ENCODE results near the gene TPGS2.
"Not testable (repeated sequence)": the region's sequence is repeated elsewhere in the genome, so short reads cannot be mapped to it uniquely, and the experiment has no call there.

The TPGS2 gene

DNA sequence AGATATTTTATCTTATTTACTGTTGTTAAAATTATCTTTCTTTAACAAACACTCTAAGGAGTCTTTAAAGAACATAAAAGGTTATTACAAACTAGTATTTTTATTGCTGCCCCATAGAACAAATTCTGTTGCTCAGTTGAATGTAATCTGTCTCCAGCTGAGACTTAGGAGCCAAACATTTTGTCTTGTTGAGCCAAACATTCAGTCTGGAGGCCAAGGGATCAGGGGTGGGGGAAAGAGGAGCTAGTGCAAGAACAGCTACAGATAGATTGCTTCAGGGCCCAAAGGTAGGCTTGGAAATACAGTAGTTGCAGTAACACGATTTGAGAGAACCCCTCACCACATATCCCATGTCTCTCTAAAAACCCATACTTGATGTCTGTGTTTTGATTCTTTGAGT lies 51.2 kb downstream of the TPGS2 start:
- no peaks in the 10 kb centered on the region for H3K9me3 Mint-ChIP-seq
- no peak overlapping the region for H3K4me3 Mint-ChIP-seq
- intact Hi-C loops (cut with micrococcal nuclease) = no loop called here
- H3K4me1 Mint-ChIP-seq (ENCODE audit: low read depth) = no peaks in the 10 kb centered on the region
- H3K27me3 Mint-ChIP-seq = no peaks in the 10 kb centered on the region
- H3K27ac Mint-ChIP-seq = no peak overlapping the region
- H3K36me3 Mint-ChIP-seq (ENCODE audit: low read depth) = no peaks in the 10 kb centered on the region

DNA sequence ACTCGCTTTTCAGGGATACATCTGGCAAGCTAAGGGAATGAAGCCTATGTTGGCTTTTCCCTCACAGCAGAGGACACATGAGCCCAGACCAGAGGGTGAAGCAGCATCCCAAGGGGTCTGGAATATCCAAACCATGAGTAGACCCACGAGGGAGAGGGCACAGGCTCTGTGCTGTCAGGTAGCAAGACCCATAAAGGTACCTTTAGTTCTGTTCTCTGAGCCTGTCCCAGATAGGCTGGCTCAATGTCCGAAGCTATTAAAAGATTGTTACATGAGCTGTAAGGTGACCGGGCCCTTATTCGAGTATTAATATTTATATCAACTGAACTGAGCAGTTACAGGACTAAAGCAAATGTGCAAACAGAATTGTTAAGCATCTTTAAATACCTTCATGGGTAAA lies 52.2 kb downstream of the TPGS2 start:
- intact Hi-C loops (cut with micrococcal nuclease) = no loop called here
- H3K27me3 Mint-ChIP-seq = no peaks in the 10 kb centered on the region
- H3K27ac Mint-ChIP-seq = no peak overlapping the region
- no peaks in the 10 kb centered on the region for H3K36me3 Mint-ChIP-seq (ENCODE audit: low read depth)
- H3K4me3 Mint-ChIP-seq = no peak overlapping the region
- H3K9me3 Mint-ChIP-seq = no peaks in the 10 kb centered on the region
- no peaks in the 10 kb centered on the region for H3K4me1 Mint-ChIP-seq (ENCODE audit: low read depth)

DNA sequence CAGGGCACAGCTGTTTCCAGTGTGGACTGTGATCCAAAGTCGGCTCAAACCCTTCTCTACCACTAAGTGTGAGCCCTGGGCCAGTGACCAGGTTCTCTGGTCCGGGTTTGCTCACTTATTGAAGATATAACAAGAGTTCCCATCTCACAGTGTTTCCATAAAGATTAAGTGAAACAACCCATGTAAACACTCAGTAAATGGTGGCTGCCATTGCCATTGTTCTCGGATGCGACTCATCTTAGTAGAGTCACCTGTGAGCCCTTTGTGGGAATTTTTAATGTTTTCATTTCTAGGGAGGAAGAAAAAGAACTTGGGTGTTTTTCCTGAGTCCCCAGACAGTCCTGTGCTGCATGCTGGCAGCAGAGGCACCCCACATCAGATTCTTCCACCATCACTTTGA lies 53.4 kb downstream of the TPGS2 start:
- H3K4me1 Mint-ChIP-seq (ENCODE audit: low read depth) = no peaks in the 10 kb centered on the region
- H3K27me3 Mint-ChIP-seq = no peaks in the 10 kb centered on the region
- intact Hi-C loops (cut with micrococcal nuclease) = no loop called here
- H3K36me3 Mint-ChIP-seq (ENCODE audit: low read depth) = no peaks in the 10 kb centered on the region
- H3K4me3 Mint-ChIP-seq = no peak overlapping the region
- H3K27ac Mint-ChIP-seq = no peak overlapping the region
- no peaks in the 10 kb centered on the region for H3K9me3 Mint-ChIP-seq

DNA sequence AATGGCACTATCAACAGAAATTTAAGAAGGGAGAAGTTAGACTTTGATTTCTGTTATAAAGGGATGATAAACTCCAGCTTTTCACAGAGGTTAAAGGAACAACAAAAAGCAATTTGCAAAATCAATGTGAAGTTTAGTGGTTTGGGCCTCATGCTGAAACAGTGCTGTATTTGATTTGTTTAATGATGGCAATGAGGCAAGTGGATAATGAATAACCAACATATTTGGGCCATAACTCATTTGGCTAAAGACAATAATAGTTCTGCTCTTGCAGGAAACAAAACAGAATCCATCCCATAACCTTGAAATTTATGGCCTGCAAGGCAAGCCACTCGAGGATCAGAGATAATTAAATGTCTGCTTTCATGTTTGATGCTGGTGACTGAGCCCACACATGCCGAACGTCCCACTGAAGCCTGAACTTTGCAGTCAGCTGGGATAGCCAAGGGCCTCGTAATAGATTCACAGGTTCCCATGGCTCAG lies 56.5 kb downstream of the TPGS2 start:
- Mint-ChIP-seq H3K27me3 (no peaks in the 10 kb centered on the region), H3K9me3 (no peaks in the 10 kb centered on the region), H3K36me3 (ENCODE audit: low read depth) (no peaks in the 10 kb centered on the region), H3K4me1 (ENCODE audit: low read depth) (no peaks in the 10 kb centered on the region), H3K27ac (no peak overlapping the region), H3K4me3 (no peak overlapping the region)
- intact Hi-C loops (cut with micrococcal nuclease) = no loop called here

DNA sequence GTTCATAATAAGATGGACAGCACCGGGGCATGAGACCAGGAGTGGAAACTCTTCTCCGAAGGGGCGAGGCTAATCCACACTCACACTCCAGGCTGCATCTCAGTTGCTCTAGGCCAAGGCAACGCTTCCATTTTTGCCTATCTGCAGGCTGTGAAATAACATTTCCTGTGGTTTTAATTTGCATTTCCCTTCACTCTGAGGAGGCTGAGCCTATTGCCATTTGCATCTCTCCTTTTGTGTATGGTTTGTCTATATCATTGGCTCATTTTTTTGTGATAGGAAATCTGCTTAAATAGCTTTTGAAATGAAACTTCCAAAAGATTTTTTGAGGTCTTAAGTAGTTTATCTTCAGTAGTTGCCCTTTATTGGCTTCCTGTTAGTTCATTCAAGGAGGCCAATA lies 57.6 kb downstream of the TPGS2 start:
- Mint-ChIP-seq H3K27me3 (no peaks in the 10 kb centered on the region), H3K36me3 (ENCODE audit: low read depth) (no peaks in the 10 kb centered on the region), H3K4me1 (ENCODE audit: low read depth) (no peaks in the 10 kb centered on the region), H3K9me3 (no peaks in the 10 kb centered on the region), H3K27ac (no peak overlapping the region), H3K4me3 (no peak overlapping the region)
- intact Hi-C loops (cut with micrococcal nuclease) = no loop called here

DNA sequence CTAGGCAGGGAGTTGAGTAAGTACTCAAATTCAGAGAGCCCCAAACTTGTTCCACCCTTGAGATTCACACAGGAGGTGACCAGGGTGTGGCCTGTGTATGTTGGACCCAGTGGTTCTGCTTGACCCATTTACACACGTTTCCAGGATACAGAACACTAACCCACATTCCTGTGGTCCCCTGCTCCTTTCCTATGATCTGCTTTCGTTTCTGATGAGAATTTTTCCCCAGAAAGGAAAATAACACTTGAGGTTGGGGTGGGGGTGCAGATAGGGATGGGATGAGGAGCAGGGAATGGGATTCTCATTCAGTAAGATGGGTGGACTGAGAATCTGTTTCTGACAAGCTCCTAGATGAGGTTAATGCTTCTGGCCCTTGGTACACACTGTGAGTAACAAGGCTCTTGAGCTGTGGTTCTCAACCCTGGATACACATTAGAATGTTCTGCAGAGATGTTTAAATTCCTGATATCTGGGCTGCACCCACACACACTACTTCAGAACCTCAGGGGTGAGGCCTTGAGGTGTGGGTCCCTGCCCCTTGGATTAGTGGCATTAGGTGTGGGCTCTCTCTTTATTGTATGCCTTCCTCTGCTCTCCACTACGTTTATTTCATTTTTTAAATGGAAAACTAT lies 58.4 kb downstream of the TPGS2 start:
- Mint-ChIP-seq H3K36me3 (ENCODE audit: low read depth) (no peaks in the 10 kb centered on the region), H3K27me3 (no peaks in the 10 kb centered on the region), H3K27ac (no peak overlapping the region), H3K4me1 (ENCODE audit: low read depth) (no peaks in the 10 kb centered on the region), H3K4me3 (no peak overlapping the region), H3K9me3 (no peaks in the 10 kb centered on the region)
- intact Hi-C loops (cut with micrococcal nuclease) = no loop called here

DNA sequence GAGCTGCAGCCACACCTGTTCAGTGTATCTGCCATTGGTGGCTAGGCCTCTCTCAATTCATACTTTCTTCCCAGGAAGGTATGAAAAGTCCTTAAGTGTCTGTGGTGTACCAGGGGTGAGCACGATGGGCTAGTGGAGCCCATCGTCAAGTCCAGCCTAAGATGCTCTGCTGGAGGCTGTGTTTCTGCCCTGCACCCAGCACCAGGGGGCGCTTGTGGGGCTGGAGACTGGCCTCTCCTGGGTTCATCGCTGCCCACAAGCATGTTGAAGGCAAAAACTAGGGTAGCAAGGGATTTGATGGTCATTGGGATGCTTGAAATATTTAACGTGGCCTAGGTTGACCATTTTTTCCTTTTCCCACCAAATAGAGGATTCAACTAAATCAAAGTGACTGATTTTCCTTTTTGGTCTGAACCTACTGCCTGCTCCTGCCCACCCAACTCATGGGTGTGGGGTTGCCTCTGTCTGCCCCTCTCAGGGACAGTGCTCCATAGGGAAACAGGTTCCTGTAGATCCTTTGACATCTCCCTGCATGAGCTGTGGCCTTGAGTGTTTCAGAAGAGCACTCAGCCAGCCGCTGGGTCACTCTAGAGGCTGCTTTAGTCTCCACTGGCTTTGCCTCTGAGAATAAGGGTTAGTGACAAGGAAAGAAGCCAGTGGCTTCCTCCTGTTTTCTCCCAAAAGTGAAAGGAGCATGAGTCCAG lies 59.0 kb downstream of the TPGS2 start:
- Mint-ChIP-seq H3K9me3 (no peaks in the 10 kb centered on the region), H3K4me1 (ENCODE audit: low read depth) (no peaks in the 10 kb centered on the region), H3K27me3 (no peaks in the 10 kb centered on the region), H3K27ac (no peak overlapping the region), H3K4me3 (no peak overlapping the region), H3K36me3 (ENCODE audit: low read depth) (no peaks in the 10 kb centered on the region)
- intact Hi-C loops (cut with micrococcal nuclease) = no loop called here

DNA sequence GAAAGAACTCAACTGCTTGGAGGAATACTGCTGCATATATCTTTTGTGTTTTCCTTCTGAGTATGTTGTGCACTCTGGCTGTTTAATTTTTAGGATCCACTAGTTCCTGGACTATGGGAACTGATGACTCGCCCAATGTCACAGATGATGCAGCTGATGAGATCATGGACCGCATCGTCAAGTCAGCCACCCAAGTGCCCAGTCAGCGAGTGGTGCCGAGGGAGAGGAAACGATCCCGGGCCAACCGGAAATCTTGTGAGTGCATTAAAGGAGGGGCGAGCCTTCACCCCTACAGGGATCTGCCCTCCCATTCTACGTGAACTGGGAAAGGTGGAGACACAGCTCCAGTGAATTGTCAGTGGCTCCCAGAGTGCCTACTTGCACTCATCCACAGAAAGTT lies 59.6 kb downstream of the TPGS2 start:
- Mint-ChIP-seq H3K9me3 (no peaks in the 10 kb centered on the region), H3K27me3 (no peaks in the 10 kb centered on the region), H3K4me1 (ENCODE audit: low read depth) (no peaks in the 10 kb centered on the region), H3K36me3 (ENCODE audit: low read depth) (no peaks in the 10 kb centered on the region), H3K4me3 (no peak overlapping the region), H3K27ac (no peak overlapping the region)
- intact Hi-C loops (cut with micrococcal nuclease) = no loop called here

DNA sequence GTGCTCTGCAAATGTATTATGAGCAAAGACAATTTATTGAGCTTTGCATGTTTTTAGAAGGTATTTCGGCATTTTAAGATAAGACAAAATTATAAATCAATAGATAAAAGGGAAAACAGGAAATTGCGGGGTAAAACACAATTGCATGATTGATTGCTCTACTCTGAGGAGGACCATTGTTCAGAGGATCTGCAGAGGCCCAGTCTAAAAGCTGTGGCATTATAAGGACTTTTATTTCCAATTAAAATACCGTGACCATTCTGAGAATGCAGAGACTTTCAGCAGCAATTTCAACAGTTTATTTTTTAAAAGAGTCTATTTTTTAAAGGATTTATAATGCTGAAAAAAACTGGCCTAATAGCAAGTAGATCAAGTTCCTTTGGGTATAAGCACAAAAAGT lies 62.0 kb downstream of the TPGS2 start:
- Mint-ChIP-seq H3K27me3 (no peaks in the 10 kb centered on the region), H3K4me1 (ENCODE audit: low read depth) (no peaks in the 10 kb centered on the region), H3K36me3 (ENCODE audit: low read depth) (no peaks in the 10 kb centered on the region), H3K27ac (no peak overlapping the region), H3K4me3 (no peak overlapping the region), H3K9me3 (no peaks in the 10 kb centered on the region)
- intact Hi-C loops (cut with micrococcal nuclease) = no loop called here

DNA sequence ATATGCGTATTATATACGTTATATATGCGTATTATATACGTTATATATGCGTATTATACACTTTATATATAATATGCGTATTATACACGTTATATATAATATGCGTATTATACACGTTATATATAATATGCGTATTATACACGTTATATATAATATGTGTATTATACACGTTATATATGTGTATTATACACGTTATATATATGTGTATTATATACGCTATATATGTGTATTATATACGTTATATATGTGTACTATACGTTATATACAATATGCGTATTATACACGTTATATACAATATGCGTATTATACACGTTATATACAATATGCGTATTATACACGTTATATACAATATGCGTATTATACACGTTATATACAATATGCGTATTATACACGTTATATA lies 65.8 kb downstream of the TPGS2 start:
- intact Hi-C loops (cut with micrococcal nuclease); H3K4me1 Mint-ChIP-seq (ENCODE audit: low read depth): not testable (repeated sequence)

DNA sequence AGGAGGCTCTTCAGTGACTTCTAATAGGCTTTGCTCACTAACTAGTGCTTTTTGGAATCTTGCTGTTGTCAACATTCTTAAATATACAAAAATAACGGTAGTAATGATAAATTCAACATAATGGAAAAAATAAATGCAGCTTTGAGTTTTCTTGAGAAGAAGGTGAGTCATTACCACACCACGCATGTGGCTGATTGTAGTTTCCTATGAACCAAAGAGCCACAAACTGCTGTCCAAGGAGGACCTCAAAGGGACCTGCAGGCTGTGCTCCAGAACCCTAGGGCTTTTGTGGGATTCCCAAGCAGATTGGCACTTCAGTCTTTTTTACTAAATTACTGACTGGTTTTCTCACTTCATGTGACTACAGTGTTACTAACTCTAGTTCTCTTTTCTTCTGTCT lies 66.7 kb downstream of the TPGS2 start:
- H3K27ac Mint-ChIP-seq = no peak overlapping the region
- no peak overlapping the region for H3K4me3 Mint-ChIP-seq
- H3K36me3 Mint-ChIP-seq (ENCODE audit: low read depth) = no peaks in the 10 kb centered on the region
- no peaks in the 10 kb centered on the region for H3K4me1 Mint-ChIP-seq (ENCODE audit: low read depth)
- no peaks in the 10 kb centered on the region for H3K9me3 Mint-ChIP-seq
- intact Hi-C loops (cut with micrococcal nuclease) = no loop called here
- H3K27me3 Mint-ChIP-seq = no peaks in the 10 kb centered on the region

More for the DNA sequence above, 65.8 kb downstream of the TPGS2 start:
- H3K9me3 Mint-ChIP-seq; H3K36me3 Mint-ChIP-seq (ENCODE audit: low read depth); H3K4me3 Mint-ChIP-seq; H3K27ac Mint-ChIP-seq; H3K27me3 Mint-ChIP-seq: not testable (repeated sequence)

DNA sequence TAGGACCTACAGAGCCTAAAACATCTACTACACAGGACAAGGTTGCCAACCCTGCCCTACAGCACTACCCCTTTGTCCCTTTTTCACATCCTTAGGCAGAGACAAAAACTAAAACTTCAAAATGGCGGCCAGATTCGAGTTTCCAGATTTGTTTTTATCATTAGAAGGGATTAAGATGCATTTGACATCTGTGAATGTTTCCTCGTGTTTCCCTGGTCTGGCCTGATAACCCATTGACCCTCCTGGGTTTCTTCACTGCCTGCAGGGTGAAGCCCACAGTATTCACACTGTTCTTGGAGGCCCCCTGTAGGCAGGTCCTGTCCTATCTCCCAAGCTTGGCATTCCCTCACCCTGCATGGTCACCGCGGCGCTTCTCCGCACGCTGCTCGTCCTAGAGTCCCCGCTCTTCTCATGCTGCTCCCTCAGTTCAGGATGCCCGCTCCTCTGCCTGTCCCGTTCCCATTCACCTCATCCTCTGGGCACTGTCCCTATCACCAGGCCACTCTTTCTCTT lies 67.6 kb downstream of the TPGS2 start:
- intact Hi-C loops (cut with micrococcal nuclease) = no loop called here
- H3K4me3 Mint-ChIP-seq = no peak overlapping the region
- H3K4me1 Mint-ChIP-seq (ENCODE audit: low read depth) = no peaks in the 10 kb centered on the region
- no peaks in the 10 kb centered on the region for H3K27me3 Mint-ChIP-seq
- no peaks in the 10 kb centered on the region for H3K9me3 Mint-ChIP-seq
- H3K36me3 Mint-ChIP-seq (ENCODE audit: low read depth) = no peaks in the 10 kb centered on the region
- H3K27ac Mint-ChIP-seq = no peak overlapping the region

DNA sequence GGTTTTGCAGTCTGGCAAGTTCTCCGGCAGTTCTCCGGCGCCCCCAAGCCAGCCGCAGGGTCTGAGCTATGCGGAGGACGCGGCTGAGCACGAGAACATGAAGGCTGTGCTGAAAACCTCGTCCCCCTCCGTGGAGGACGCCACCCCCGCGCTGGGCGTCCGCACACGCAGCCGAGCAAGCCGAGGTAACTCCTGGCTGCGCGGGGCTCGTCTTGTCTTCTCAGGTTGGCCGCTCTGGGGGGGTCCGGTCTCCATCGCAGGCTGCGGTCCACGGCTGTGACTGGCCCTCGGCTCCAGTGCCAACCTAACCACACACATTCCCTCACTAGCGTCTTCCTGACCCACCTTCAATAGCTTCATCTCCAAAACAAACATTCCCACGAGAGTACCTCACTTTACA lies 68.2 kb downstream of the TPGS2 start:
- Mint-ChIP-seq H3K4me3 (no peak overlapping the region), H3K27me3 (no peaks in the 10 kb centered on the region), H3K27ac (no peak overlapping the region), H3K9me3 (no peaks in the 10 kb centered on the region), H3K4me1 (ENCODE audit: low read depth) (no peaks in the 10 kb centered on the region), H3K36me3 (ENCODE audit: low read depth) (no peaks in the 10 kb centered on the region)
- intact Hi-C loops (cut with micrococcal nuclease) = no loop called here

DNA sequence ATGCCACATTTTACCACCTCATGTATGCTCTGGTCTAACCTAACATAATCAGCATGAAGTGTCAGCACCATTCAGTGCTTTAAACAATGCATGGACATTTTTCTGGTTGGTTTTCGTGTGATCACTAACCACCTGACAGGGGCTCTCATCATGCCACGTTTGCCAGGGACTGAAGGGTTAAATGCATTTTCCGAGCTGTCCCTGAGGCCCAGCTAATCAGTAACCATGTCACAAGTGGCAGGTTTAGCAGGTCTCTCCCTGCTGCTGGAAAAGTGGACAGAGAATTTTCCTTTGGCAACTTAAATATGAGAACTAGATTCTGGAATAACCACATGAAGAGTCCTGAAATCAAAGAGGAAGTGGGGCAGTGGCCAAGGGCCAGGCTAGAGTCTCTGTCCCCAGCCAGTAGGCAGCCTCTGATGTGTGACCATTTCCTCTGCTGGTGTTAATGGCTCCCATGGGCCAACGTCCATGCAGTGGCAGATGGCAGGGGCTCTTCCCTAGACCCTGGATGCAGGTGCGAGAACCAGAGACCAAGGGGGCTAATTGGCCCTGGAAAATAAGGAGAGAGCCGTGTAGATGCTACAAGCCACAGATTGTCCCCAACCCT lies 69.5 kb downstream of the TPGS2 start:
- H3K36me3 Mint-ChIP-seq (ENCODE audit: low read depth) = no peaks in the 10 kb centered on the region

More for the DNA sequence above, 69.5 kb downstream of the TPGS2 start:
- Mint-ChIP-seq H3K9me3 (no peaks in the 10 kb centered on the region), H3K4me1 (ENCODE audit: low read depth) (no peaks in the 10 kb centered on the region), H3K4me3 (no peak overlapping the region), H3K27ac (no peak overlapping the region), H3K27me3 (no peaks in the 10 kb centered on the region)
- intact Hi-C loops (cut with micrococcal nuclease) = no loop called here
